GM10248 (cell line): ENCODE results near the gene TELO2.

Experiments
- CTCF ChIA-PET: fragments of 300-600 bp; sonication (Branson Sonifier 250); formaldehyde crosslinking; extraction: SDS; loops from one replicate; lab custom pipeline; 2021; ENCODE audit warnings: antibody characterized with exemption; lab: Yijun Ruan, JAX
- POLR2A ChIA-PET: fragments of 350-650 bp; sonication (Branson Sonifier 250); formaldehyde crosslinking; extraction: SDS; loops from one replicate; lab custom pipeline; 2020; ENCODE audit warnings: antibody characterized with exemption; lab: Yijun Ruan, JAX
- DNase-seq: peaks from one replicate; pipeline ENCODE4 v3.0.0; 2012; ENCODE audit errors: extremely low spot score
- CTCF ChIP-seq: IDR thresholded peaks from 2 replicates; pipeline ENCODE4 v1.5.1; 2012; ENCODE audit warnings: mild to moderate bottlenecking, low read depth; ENCODE audit errors: extremely low read depth, missing control alignments, control extremely low read depth

Gene TELO2

GRCh38 chr16:1469693-1470201, 23.4 kb upstream of the TELO2 start:
- DNase-seq, result no peak
- TF ChIP-seq CTCF, result no peak
- CTCF ChIA-PET, result no interaction called here
- POLR2A ChIA-PET, result no interaction called here

- ChIA-PET POLR2A (interaction anchor here (1.2 kb wide), 1 partner anchor 50 kb away, joined by 4 read pairs; the partner anchor contains the start of gene UQCC4), CTCF (interaction anchor here (1.0 kb wide), 1 partner anchor 12 kb away, joined by 3 read pairs; no protein-coding TSS in a partner anchor)
- no peak for TF ChIP-seq CTCF
- DNase-seq, result no peak
Observed at GRCh38 chr16:1470481-1471251, 22.5 kb upstream of the TELO2 start.

- no peak for TF ChIP-seq CTCF
- no peak for DNase-seq
- ChIA-PET CTCF (interaction anchor here (1.0 kb wide), 1 partner anchor 13 kb away, joined by 3 read pairs; no protein-coding TSS in a partner anchor), POLR2A (interaction anchor here (1.2 kb wide), 1 partner anchor 51 kb away, joined by 4 read pairs; the partner anchor contains the start of gene UQCC4)
Observed at GRCh38 chr16:1471569-1472194, 21.5 kb upstream of the TELO2 start.

GRCh38 chr16:1472974-1473373, 20.2 kb upstream of the TELO2 start:
- no peak for DNase-seq
- ChIA-PET CTCF (no interaction called here), POLR2A (interaction anchor here (0.7 kb wide), 1 partner anchor 304 kb away, joined by 4 read pairs; no protein-coding TSS in a partner anchor)
- TF ChIP-seq CTCF, result no peak

GRCh38 chr16:1474082-1474795, 18.9 kb upstream of the TELO2 start:
- ChIA-PET POLR2A (no interaction called here), CTCF (no interaction called here)
- DNase-seq, result no peak
- no peak for TF ChIP-seq CTCF

GRCh38 chr16:1474796-1475551, 18.2 kb upstream of the TELO2 start, which contains the start of gene CLCN7:
TSS of gene CLCN7 (minus strand) at chr16:1475028. CDS start at chr16:1474974, 54 bp downstream.
- POLR2A ChIA-PET, result no interaction called here
- CTCF ChIA-PET, result no interaction called here

More at GRCh38 chr16:1474796-1475551, 18.2 kb upstream of the TELO2 start, which contains the start of gene CLCN7:
- peak; percentile 98 for DNase-seq
- TF ChIP-seq CTCF, result no peak
